ENCODE measurements around the gene PHLDA2. TPM values are rescaled to one million over a fixed set of nuclear protein-coding genes. Genes with fewer than 3 reads are reported as not detected.

Gene PHLDA2
- polyA plus RNA-seq, 2 of the 4 experiments (the other 2 are of a cell fraction), result 7.0 to 49.6 TPM

GRCh38 chr11:2914455-2915195 lies 14.6 kb downstream of the PHLDA2 start (continued):
- no peak for TF ChIP-seq HES2 (IDR thresholded peaks at IDR 0.05)

GRCh38 chr11:2913776-2914175 lies 15.4 kb downstream of the PHLDA2 start:
- TF ChIP-seq CHD2 (IDR thresholded peaks at IDR 0.05; ENCODE audit: low read length, partially characterized antibody), result no peak
- no peak for TF ChIP-seq BHLHE40 (IDR thresholded peaks at IDR 0.05; ENCODE audit: low read depth, low read length)
- Histone ChIP-seq H3K27ac (peak overlapping the region; percentile 84 to 90), H3K4me3 (no peak overlapping the region), H3K4me1 (peaks cover 31% of the 10 kb centered on the region), H3K4me2 (no peak overlapping the region; the same call in 2 of the 3 replicates), H3K9me3 (no peaks in the 10 kb centered on the region)
- ChIA-PET CTCF (interaction anchor here (1.0 to 9.9 kb wide), 8 partner anchors 8 to 382 kb away, joined by 3 to 52 read pairs (median 4); partner anchors contain the start of gene PHLDA2), POLR2A (interaction anchor here (0.6 to 1.4 kb wide), 3 partner anchors 10 to 16 kb away, joined by 4 to 18 read pairs (median 9); partner anchors contain the start of gene PHLDA2)
- 91% methylated on average over 8 of the region's 9 CpGs for WGBS (ENCODE audit: missing lambda C conversion rate)
- ATAC-seq, result no peak
- no peak for FAIRE-seq
- DNase-seq (ENCODE audit: low read depth in 1 of 2, low spot score in 1 of 2), result no peak

GRCh38 chr11:2913019-2913431 lies 16.2 kb downstream of the PHLDA2 start:
- TF ChIP-seq ZC3H11A (IDR thresholded peaks at IDR 0.05) (no peak), NR3C1 (IDR thresholded peaks at IDR 0.05) (no peak), RCOR1 (IDR thresholded peaks at IDR 0.05; ENCODE audit: low read depth, low read length) (no peak), CBX2 (IDR thresholded peaks at IDR 0.05; ENCODE audit: borderline replicate concordance, low read depth) (no peak), RARB (CRISPR knock-in tag; IDR thresholded peaks at IDR 0.05) (no peak), NPAS2 (CRISPR knock-in tag; IDR thresholded peaks at IDR 0.05; ENCODE audit: borderline replicate concordance) (no peak), EHMT2 (IDR thresholded peaks at IDR 0.05; ENCODE audit: low read depth) (no peak), FOSL2 (IDR thresholded peaks at IDR 0.05) (no peak), FOSL2 (CRISPR knock-in tag; IDR thresholded peaks at IDR 0.05) (no peak), ZSCAN20 (CRISPR knock-in tag; IDR thresholded peaks at IDR 0.05) (no peak), SREBF2 (IDR thresholded peaks at IDR 0.05) (no peak), FOXS1 (CRISPR knock-in tag; IDR thresholded peaks at IDR 0.05) (no peak), RNF2 (IDR thresholded peaks at IDR 0.05; ENCODE audit: borderline replicate concordance, low read depth) (no peak), CEBPB (IDR thresholded peaks at IDR 0.05) (no peak), HDAC2 (IDR thresholded peaks at IDR 0.05) (no peak), SMC3 (IDR thresholded peaks at IDR 0.05) (no peak), RAD21 (conservative IDR thresholded peaks at IDR 0.05 in 1 of 2, IDR thresholded peaks at IDR 0.05 in 1 of 2) (no peak), CBX8 (IDR thresholded peaks at IDR 0.05) (no peak), BHLHE40 (IDR thresholded peaks at IDR 0.05; ENCODE audit: low read depth, low read length) (no peak), KDM1A (IDR thresholded peaks at IDR 0.05; ENCODE audit: low read depth) (no peak)
- ATAC-seq, result peak; percentile 60 to 62

DNA sequence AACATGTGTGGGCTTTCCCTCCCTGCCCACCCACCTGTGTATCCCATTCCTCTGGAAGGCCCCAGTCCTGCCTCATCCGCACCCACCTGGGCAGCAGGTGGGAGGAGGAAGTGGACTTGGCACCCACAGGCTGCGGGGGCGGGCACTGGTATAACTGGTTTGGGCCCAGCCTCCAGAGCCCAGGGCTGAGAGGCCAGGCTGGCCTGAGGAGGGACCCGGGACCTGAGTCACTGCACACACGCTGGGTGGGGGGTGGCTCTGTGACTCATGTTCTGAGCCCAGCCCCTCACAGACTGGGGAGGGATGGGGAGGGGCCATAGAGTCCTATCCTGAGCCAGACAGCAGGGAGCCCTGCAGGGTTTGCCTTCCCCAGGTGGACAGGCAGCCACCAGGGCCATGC lies 16.7 kb downstream of the PHLDA2 start:
- peak; percentile 28 for FAIRE-seq
- peak; percentile 72 to 87 for ATAC-seq
- WGBS (ENCODE audit: missing lambda C conversion rate), result 13% methylated on average over 1 of the region's 5 CpGs
- TF ChIP-seq MAX (IDR thresholded peaks at IDR 0.05) (peak; percentile 56), RCOR1 (IDR thresholded peaks at IDR 0.05; ENCODE audit: low read depth, low read length) (no peak), JUN (IDR thresholded peaks at IDR 0.05) (peak in 1 of 2 experiments; percentile 23; a peak in 1 of 5 replicates), FOSL2 (IDR thresholded peaks at IDR 0.05) (peak; percentile 51; the same call in 1 of the 2 replicates), FOSL2 (CRISPR knock-in tag; IDR thresholded peaks at IDR 0.05) (peak; percentile 86), ZFP36 (IDR thresholded peaks at IDR 0.05; ENCODE audit: borderline replicate concordance, partially characterized antibody) (no peak), CBX2 (IDR thresholded peaks at IDR 0.05; ENCODE audit: borderline replicate concordance, low read depth) (no peak), EHMT2 (IDR thresholded peaks at IDR 0.05; ENCODE audit: low read depth) (no peak), RARB (CRISPR knock-in tag; IDR thresholded peaks at IDR 0.05) (no peak)
- Histone ChIP-seq H3K4me3 (0 out of 3 replicates have a peak overlapping the region, but pooled peaks have one; percentile 25), H3K4me1 (peaks cover 31% of the 10 kb centered on the region), H3K4me2 (peak overlapping the region; percentile 90), H3K27ac (peak overlapping the region; percentile 84 to 90), H3K9me3 (no peaks in the 10 kb centered on the region)
- peak; percentile 76 to 87 for DNase-seq (ENCODE audit: low read depth in 1 of 2, low spot score in 1 of 2)
- ChIA-PET POLR2A (interaction anchor here (0.6 to 1.6 kb wide), 3 partner anchors 17 to 194 kb away, joined by 11 to 18 read pairs (median 15); partner anchors contain the start of gene PHLDA2), CTCF (interaction anchor here (1.0 to 9.9 kb wide), 10 partner anchors 9 to 718 kb away, joined by 3 to 52 read pairs (median 4); partner anchors contain the start of gene PHLDA2)

More at GRCh38 chr11:2913019-2913431, 16.2 kb downstream of the PHLDA2 start:
- WGBS (ENCODE audit: missing lambda C conversion rate), result 20% methylated on average over 11 of the region's 13 CpGs
- ChIA-PET CTCF (interaction anchor here (1.0 to 9.9 kb wide), 9 partner anchors 9 to 719 kb away, joined by 3 to 52 read pairs (median 4); partner anchors contain the start of gene PHLDA2), POLR2A (interaction anchor here (0.6 to 1.4 kb wide), 4 partner anchors 10 to 193 kb away, joined by 4 to 18 read pairs (median 10); partner anchors contain the start of gene PHLDA2)
- FAIRE-seq, result no peak
- Histone ChIP-seq H3K4me2 (peak overlapping the region; percentile 90), H3K9me3 (no peaks in the 10 kb centered on the region), H3K4me1 (peaks cover 31% of the 10 kb centered on the region), H3K4me3 (0 out of 3 replicates have a peak overlapping the region, but pooled peaks have one; percentile 25), H3K27ac (peak overlapping the region; percentile 84 to 90)
- DNase-seq (ENCODE audit: low read depth in 1 of 2, low spot score in 1 of 2), result no peak

All from A549 (cell line).